GM21360 (cell line): ENCODE results near the gene EZH2.

Source experiments
- ATAC-seq: cut with Tn5 transposase; IDR thresholded peaks from one replicate; pipeline ENCODE4 v1.9.1; 2021; ENCODE audit warnings: mild to moderate bottlenecking, moderate library complexity; ENCODE audit not compliant: unreplicated experiment

EZH2 gene

DNA sequence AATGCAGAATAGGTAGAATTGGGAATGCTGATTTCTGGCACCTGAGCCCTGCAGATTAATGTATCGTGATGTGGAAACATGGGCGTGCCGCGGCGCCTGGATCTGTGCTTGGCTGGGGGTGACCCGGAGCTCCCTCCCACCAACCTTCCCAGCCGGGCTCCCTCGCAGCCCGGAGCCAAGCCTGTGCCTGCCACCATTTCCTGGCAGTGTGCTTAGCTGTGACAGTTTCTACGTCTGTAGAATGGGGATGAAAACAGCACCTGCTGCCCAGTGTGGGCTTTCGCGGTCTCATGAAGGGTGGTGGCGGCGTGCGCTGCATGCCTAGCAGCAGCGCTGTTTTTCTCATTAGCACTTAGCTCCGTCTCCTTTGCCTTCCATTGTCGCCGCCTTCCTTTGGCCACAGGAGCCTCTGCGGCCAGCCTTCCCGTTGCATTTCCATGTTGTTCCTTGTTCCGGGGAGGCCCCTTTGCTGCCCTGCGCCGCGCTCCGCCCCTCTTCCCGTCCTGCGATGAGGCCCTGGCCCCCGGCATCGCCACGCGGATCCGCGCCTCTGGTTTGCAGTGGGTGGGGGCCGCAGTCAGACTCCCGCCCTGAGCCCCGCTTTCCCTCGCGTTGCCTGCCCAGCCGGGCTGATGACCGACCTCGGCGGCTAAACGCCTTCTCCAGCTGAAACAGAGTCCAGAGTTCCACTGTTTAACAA is 101.2 kb downstream of the EZH2 start:
- ATAC-seq = no peak

DNA sequence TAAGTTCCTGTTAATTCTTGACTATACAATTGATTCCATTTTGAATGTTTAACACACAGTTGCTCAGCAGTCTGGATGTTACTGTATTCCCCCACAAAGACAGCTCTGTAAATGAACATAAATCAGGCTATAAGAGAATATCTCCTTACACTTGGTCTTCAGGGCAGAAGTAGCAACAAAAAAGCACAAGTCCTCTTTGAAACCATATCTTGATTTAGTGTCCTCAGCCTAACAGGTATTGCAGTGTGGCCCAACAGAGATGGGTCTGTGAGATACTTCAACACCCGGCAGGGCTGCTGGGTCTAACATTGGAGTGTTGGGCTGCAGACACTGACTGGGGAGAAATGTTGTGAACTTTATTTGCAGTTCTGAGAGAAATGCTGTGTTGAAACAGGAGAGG is 109.6 kb downstream of the EZH2 start:
- ATAC-seq = no peak

DNA sequence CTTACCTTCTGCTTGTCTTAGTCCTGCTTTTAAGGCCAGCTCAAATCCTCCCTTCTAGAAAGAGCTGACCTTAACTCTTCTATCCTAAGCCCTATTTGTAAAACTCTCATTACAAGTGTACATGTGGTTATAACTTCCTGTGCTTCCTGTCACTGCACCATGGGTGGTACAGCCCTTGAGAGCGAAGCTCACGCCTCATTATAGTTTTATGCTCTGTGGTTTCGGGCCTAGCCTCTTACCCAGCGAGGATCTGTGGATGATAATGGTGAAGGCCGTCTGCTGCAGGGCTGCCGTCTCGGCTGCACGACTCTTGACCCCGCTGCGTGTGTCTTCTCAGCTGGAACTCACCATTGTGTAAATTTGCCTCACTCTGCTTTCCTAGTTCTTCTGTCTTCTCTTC is 110.8 kb downstream of the EZH2 start:
- ATAC-seq = peak; percentile 91

DNA sequence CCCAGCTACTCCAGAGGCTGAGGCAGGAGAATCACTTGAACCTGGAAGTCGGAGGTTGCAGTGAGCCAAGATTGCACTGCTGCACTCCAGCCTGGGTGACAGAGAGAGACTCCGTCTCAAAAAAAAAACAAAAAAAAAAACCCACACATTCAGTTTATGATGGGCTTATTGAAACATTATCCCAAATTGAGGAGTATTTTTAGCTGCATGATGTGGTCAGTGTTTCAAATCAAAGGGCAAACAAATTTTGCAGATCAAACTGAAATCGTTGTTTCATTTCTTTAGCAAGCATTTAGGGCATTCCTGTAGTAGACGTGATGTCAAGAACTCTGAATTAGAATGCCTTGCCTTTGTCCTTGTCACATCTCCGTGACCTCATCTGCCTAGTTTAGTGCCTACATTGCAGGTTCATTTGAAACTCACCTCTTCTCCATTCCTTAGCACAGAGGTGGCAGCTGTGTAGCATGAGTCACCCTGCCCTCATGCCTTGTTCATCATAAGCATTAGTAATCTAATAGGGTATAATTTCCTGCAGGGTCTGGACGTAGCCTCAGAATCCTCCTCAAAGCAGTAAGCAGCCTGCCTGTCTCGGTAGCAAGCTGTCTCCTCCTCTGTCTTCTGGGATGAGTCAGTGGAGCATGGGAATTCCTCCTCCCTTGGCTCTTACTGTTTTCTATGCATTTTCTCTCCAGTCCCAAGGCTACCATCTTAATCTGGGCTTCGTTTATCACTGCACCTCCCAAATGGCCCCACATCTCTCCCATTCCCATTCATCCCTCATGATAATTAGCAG is 111.6 kb downstream of the EZH2 start:
- ATAC-seq = no peak

GRCh38 chr7:148770004-148770403 is 114.1 kb downstream of the EZH2 start:
- no peak for ATAC-seq

DNA sequence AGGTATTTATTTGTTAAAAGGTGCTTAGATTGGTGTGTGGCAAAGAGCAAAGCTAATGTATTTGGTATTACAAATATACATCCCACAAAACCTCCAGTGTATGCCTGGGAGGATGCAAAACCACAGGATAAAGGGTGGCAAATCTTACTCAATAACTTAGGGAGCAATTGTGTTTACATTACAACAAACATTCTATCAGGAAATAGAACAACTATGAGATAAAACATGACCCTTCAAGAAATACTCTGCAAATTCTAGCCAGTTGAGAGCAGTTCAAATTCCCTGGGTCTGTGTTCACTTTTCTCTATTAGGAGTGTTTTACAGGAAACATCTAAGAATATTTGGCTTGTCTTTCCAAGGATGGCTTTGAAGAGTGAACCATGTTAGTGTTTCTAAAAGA is 120.5 kb downstream of the EZH2 start:
- ATAC-seq = no peak

- ATAC-seq = no peak
These were observed 122.4 kb downstream of the EZH2 start for GRCh38 chr7:148761499-148762278.
